SK-N-SH treated with all-trans-retinoic acid at 6 μM for 48 hours (cell line): ENCODE data around the gene SNU13.

Source experiments
- ATAC-seq: fragments of 200-7000 bp; cut with Tn5 transposase; 3 replicates; pipeline ENCODE4 v1.9.1; 2020; ENCODE audit warnings: mild to moderate bottlenecking, moderate library complexity
- ARNTL ChIP-seq: fragments of 450-650 bp; formaldehyde crosslinking; IDR thresholded peaks from 2 replicates; pipeline ENCODE4 v1.5.0; 2020; ENCODE audit warnings: low read depth, mild to moderate bottlenecking, moderate library complexity, borderline replicate concordance
- BACH2 ChIP-seq: fragments of 250-450 bp; sonication (Bioruptor Pico); IDR thresholded peaks from 2 replicates; pipeline ENCODE4 v1.9.0; 2021; ENCODE audit warnings: mild to moderate bottlenecking, borderline replicate concordance
- CSDC2 ChIP-seq: fragments of 250-450 bp; sonication (Bioruptor Pico); IDR thresholded peaks from 2 replicates; pipeline ENCODE4 v1.5.0; 2020; ENCODE audit warnings: mild to moderate bottlenecking, moderate library complexity
- GLIS3 ChIP-seq: fragments of 250-450 bp; sonication (Bioruptor Pico); IDR thresholded peaks from 2 replicates; pipeline ENCODE4 v1.5.0; 2020; ENCODE audit warnings: mild to moderate bottlenecking, moderate library complexity
- ISL1 ChIP-seq: fragments of 250-450 bp; sonication (Bioruptor Pico); IDR thresholded peaks from 2 replicates; pipeline ENCODE4 v2.1.2; 2022; ENCODE audit warnings: mild to moderate bottlenecking, moderate library complexity
- OSR1 ChIP-seq: fragments of 250-450 bp; sonication (Bioruptor Pico); IDR thresholded peaks from 2 replicates; pipeline ENCODE4 v1.8.0; 2022; ENCODE audit warnings: moderate library complexity, mild to moderate bottlenecking, inconsistent platforms
- PPARA ChIP-seq: fragments of 250-450 bp; sonication (Bioruptor Pico); IDR thresholded peaks from 2 replicates; pipeline ENCODE4 v1.5.0; 2020; ENCODE audit warnings: mild to moderate bottlenecking, borderline replicate concordance
- RARB ChIP-seq: fragments of 250-450 bp; sonication (Bioruptor Pico); IDR thresholded peaks from 2 replicates; pipeline ENCODE4 v1.8.0; 2021; ENCODE audit warnings: mild to moderate bottlenecking, moderate library complexity
- SNAI2 ChIP-seq: fragments of 250-450 bp; sonication (Bioruptor Pico); IDR thresholded peaks from 2 replicates; pipeline ENCODE4 v1.5.0; 2020; ENCODE audit warnings: mild to moderate bottlenecking, moderate library complexity
- TCF4 ChIP-seq: fragments of 250-450 bp; sonication (Bioruptor Pico); IDR thresholded peaks from 2 replicates; pipeline ENCODE4 v1.8.0; 2021; ENCODE audit warnings: mild to moderate bottlenecking, moderate library complexity, borderline replicate concordance
- TOX ChIP-seq: fragments of 250-450 bp; sonication (Bioruptor Pico); IDR thresholded peaks from 2 replicates; pipeline ENCODE4 v1.8.0; 2021; ENCODE audit warnings: mild to moderate bottlenecking, moderate library complexity, borderline replicate concordance
- ZC3H10 ChIP-seq: fragments of 250-450 bp; sonication (Bioruptor Pico); IDR thresholded peaks from 2 replicates; pipeline ENCODE4 v1.5.1; 2021; ENCODE audit warnings: mild to moderate bottlenecking, moderate library complexity
- ZFP3 ChIP-seq: fragments of 250-450 bp; sonication (Bioruptor Pico); IDR thresholded peaks from 2 replicates; pipeline ENCODE4 v1.5.0; 2020; ENCODE audit warnings: mild to moderate bottlenecking, moderate library complexity
- ZFP30 ChIP-seq: fragments of 450-650 bp; formaldehyde crosslinking; IDR thresholded peaks from 2 replicates; pipeline ENCODE4 v1.5.0; 2022; ENCODE audit warnings: mild to moderate bottlenecking, moderate library complexity
- ZNF70 ChIP-seq: fragments of 450-650 bp; formaldehyde crosslinking; IDR thresholded peaks from 2 replicates; pipeline ENCODE4 v1.5.0; 2020; ENCODE audit warnings: mild to moderate bottlenecking, moderate library complexity
- ZNF8 ChIP-seq: fragments of 450-650 bp; formaldehyde crosslinking; IDR thresholded peaks from 2 replicates; pipeline ENCODE4 v1.5.0; 2020; ENCODE audit warnings: mild to moderate bottlenecking, moderate library complexity
- TF ChIP-seq, protein P1 (sequence below): fragments of 250-450 bp; sonication (Bioruptor Pico); IDR thresholded peaks from 2 replicates; pipeline ENCODE4 v1.8.0; 2020; ENCODE audit warnings: mild to moderate bottlenecking, moderate library complexity, borderline replicate concordance
- TF ChIP-seq, protein P2 (sequence below): fragments of 250-450 bp; sonication (Bioruptor Pico); IDR thresholded peaks from 2 replicates; pipeline ENCODE4 v1.5.0; 2020; ENCODE audit warnings: mild to moderate bottlenecking, moderate library complexity
- TF ChIP-seq, protein P3 (sequence below): fragments of 250-450 bp; sonication (Bioruptor Pico); IDR thresholded peaks from 2 replicates; pipeline ENCODE4 v1.5.1; 2020; ENCODE audit warnings: low read depth, mild to moderate bottlenecking, moderate library complexity
- TF ChIP-seq, protein P4 (sequence below): fragments of 250-450 bp; sonication (Bioruptor Pico); IDR thresholded peaks from 2 replicates; pipeline ENCODE4 v1.8.0; 2021; ENCODE audit warnings: low read depth, mild to moderate bottlenecking, moderate library complexity, borderline replicate concordance
- TF ChIP-seq, protein P5 (sequence below): fragments of 250-450 bp; sonication (Bioruptor Pico); IDR thresholded peaks from 2 replicates; pipeline ENCODE4 v1.5.1; 2021; ENCODE audit warnings: mild to moderate bottlenecking, moderate library complexity

Gene SNU13

DNA sequence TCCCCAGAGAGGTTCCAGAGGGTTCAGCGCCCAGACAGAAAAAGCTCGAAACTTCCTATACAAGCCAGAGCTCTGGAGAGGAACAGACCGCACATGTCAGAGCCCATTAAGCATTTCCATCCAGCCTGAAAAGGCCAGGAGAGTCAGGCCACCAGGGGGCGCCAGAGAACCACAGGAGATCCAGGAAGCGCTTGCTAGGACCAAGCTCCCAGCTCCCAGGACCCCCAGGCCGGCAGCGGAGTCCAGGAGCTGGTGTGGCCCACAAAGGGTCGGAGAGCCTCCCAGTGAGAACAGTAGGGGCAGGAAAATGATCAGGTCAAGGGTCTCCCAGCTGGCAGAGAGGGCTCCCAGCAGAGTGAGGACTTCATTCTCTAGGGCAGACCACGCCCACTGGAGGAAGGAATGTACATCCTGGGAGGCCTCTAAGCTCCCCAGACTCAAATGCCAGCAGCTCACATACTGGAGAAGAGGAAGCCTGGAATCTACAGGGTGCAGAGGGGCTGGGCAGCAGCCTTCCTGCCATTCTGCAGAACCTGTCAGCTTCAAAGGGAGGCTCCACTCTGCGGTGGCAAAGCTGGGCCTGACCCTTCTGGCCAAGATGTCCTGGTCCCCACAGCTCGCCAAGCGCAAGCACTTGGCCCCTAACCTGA lies 8.6 kb upstream of the SNU13 start:
- TF ChIP-seq PPARA (CRISPR knock-in tag) = no peak
- peak; percentile 97 for ATAC-seq

DNA sequence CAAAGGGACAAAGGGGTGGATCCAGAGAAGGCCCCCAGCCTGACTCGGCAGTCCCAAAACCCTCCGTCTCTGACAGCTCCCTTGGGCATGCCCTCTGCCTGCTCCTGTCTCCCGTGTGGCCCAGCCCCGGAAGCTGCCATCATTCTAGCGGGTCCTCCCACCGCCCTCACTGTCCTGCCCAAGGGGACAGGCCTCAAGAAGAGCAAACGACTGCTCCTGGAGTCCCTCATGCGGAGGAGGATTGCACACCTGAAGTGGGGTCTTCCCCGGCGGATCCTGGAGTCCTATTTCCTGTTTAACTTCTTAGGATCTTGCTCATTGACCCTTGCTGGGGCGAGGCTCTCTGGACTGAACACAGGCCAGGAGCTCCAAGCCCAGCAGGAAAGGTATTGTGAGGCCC lies 8.0 kb upstream of the SNU13 start:
- TF ChIP-seq, protein P1, sequence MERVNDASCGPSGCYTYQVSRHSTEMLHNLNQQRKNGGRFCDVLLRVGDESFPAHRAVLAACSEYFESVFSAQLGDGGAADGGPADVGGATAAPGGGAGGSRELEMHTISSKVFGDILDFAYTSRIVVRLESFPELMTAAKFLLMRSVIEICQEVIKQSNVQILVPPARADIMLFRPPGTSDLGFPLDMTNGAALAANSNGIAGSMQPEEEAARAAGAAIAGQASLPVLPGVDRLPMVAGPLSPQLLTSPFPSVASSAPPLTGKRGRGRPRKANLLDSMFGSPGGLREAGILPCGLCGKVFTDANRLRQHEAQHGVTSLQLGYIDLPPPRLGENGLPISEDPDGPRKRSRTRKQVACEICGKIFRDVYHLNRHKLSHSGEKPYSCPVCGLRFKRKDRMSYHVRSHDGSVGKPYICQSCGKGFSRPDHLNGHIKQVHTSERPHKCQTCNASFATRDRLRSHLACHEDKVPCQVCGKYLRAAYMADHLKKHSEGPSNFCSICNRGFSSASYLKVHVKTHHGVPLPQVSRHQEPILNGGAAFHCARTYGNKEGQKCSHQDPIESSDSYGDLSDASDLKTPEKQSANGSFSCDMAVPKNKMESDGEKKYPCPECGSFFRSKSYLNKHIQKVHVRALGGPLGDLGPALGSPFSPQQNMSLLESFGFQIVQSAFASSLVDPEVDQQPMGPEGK (CRISPR knock-in tag) = no peak
- TF ChIP-seq CSDC2 (CRISPR knock-in tag) = no peak
- no peak for TF ChIP-seq BACH2 (CRISPR knock-in tag)
- TF ChIP-seq, protein P2, sequence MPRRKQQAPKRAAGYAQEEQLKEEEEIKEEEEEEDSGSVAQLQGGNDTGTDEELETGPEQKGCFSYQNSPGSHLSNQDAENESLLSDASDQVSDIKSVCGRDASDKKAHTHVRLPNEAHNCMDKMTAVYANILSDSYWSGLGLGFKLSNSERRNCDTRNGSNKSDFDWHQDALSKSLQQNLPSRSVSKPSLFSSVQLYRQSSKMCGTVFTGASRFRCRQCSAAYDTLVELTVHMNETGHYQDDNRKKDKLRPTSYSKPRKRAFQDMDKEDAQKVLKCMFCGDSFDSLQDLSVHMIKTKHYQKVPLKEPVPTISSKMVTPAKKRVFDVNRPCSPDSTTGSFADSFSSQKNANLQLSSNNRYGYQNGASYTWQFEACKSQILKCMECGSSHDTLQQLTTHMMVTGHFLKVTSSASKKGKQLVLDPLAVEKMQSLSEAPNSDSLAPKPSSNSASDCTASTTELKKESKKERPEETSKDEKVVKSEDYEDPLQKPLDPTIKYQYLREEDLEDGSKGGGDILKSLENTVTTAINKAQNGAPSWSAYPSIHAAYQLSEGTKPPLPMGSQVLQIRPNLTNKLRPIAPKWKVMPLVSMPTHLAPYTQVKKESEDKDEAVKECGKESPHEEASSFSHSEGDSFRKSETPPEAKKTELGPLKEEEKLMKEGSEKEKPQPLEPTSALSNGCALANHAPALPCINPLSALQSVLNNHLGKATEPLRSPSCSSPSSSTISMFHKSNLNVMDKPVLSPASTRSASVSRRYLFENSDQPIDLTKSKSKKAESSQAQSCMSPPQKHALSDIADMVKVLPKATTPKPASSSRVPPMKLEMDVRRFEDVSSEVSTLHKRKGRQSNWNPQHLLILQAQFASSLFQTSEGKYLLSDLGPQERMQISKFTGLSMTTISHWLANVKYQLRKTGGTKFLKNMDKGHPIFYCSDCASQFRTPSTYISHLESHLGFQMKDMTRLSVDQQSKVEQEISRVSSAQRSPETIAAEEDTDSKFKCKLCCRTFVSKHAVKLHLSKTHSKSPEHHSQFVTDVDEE (CRISPR knock-in tag) = no peak
- no peak for TF ChIP-seq SNAI2 (CRISPR knock-in tag)
- no peak for TF ChIP-seq ISL1 (CRISPR knock-in tag)
- TF ChIP-seq, protein P3, sequence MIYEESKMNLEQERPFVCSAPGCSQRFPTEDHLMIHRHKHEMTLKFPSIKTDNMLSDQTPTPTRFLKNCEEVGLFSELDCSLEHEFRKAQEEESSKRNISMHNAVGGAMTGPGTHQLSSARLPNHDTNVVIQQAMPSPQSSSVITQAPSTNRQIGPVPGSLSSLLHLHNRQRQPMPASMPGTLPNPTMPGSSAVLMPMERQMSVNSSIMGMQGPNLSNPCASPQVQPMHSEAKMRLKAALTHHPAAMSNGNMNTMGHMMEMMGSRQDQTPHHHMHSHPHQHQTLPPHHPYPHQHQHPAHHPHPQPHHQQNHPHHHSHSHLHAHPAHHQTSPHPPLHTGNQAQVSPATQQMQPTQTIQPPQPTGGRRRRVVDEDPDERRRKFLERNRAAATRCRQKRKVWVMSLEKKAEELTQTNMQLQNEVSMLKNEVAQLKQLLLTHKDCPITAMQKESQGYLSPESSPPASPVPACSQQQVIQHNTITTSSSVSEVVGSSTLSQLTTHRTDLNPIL (CRISPR knock-in tag) = no peak
- no peak for TF ChIP-seq OSR1 (CRISPR knock-in tag)
- TF ChIP-seq TOX (CRISPR knock-in tag) = no peak
- no peak for TF ChIP-seq ZC3H10 (CRISPR knock-in tag)
- no peak for TF ChIP-seq ZNF8 (CRISPR knock-in tag)
- no peak for TF ChIP-seq GLIS3 (CRISPR knock-in tag)
- ATAC-seq = no peak; the same call in 1 of the 3 replicates

DNA sequence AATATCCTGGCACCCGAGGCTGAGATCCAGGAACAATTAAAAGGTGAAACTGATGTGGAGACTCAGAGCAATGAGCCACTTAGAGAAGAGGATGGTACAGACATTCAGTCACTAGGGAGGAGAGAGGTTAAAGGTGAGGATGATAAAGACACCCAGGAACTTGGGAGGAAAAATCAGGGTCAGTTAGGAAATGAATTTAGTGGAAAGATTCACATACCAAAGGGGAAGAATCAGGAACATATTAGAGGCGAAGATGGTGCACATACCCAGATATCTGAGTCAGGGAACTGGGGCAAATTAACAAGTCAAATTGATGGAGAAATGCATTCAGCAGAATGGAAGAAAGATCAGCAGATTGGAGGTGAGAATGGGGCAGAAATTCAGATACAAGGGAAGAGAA lies 6.5 kb upstream of the SNU13 start:
- no peak for ATAC-seq
- TF ChIP-seq, protein P2 (CRISPR knock-in tag) = no peak
- TF ChIP-seq ZNF70 (no peak), ZC3H10 (CRISPR knock-in tag) (no peak), TOX (CRISPR knock-in tag) (no peak), PPARA (CRISPR knock-in tag) (no peak), OSR1 (CRISPR knock-in tag) (no peak), ZFP3 (CRISPR knock-in tag) (no peak), ZFP30 (CRISPR knock-in tag) (no peak), TCF4 (CRISPR knock-in tag) (no peak), GLIS3 (CRISPR knock-in tag) (no peak), ZNF8 (CRISPR knock-in tag) (no peak), RARB (no peak), ARNTL (CRISPR knock-in tag) (no peak), CSDC2 (CRISPR knock-in tag) (no peak)
- TF ChIP-seq, protein P4, sequence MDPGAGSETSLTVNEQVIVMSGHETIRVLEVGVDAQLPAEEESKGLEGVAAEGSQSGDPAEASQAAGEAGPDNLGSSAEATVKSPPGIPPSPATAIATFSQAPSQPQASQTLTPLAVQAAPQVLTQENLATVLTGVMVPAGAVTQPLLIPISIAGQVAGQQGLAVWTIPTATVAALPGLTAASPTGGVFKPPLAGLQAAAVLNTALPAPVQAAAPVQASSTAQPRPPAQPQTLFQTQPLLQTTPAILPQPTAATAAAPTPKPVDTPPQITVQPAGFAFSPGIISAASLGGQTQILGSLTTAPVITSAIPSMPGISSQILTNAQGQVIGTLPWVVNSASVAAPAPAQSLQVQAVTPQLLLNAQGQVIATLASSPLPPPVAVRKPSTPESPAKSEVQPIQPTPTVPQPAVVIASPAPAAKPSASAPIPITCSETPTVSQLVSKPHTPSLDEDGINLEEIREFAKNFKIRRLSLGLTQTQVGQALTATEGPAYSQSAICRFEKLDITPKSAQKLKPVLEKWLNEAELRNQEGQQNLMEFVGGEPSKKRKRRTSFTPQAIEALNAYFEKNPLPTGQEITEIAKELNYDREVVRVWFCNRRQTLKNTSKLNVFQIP (CRISPR knock-in tag) = no peak
- TF ChIP-seq, protein P1 (CRISPR knock-in tag) = no peak
- TF ChIP-seq, protein P3 (CRISPR knock-in tag) = no peak
- TF ChIP-seq, protein P5, sequence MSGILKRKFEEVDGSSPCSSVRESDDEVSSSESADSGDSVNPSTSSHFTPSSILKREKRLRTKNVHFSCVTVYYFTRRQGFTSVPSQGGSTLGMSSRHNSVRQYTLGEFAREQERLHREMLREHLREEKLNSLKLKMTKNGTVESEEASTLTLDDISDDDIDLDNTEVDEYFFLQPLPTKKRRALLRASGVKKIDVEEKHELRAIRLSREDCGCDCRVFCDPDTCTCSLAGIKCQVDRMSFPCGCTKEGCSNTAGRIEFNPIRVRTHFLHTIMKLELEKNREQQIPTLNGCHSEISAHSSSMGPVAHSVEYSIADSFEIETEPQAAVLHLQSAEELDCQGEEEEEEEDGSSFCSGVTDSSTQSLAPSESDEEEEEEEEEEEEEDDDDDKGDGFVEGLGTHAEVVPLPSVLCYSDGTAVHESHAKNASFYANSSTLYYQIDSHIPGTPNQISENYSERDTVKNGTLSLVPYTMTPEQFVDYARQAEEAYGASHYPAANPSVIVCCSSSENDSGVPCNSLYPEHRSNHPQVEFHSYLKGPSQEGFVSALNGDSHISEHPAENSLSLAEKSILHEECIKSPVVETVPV = no peak
